HCT116 (cell line): ENCODE measurements around the gene FAM32A. TPM values are rescaled to one million over a fixed set of nuclear protein-coding genes. Genes with fewer than 3 reads are reported as not detected.

Experiments
- ATAC-seq: fragments of 200-7000 bp; cut with Tn5 transposase; 2 replicates; pipeline ENCODE4 v1.9.1; 2020; ENCODE audit warnings: mild to moderate bottlenecking, moderate library complexity
- BruUV-seq: library from RNA; stranded (reverse); fragments of 400-500 nt; replicated peaks from 2 replicates; lab custom pipeline; 2021; lab: Mats Ljungman, UMichigan
- CTCF ChIA-PET: fragments of 300-600 bp; sonication (Branson Sonifier 250); formaldehyde crosslinking; loops from one replicate; lab custom pipeline; 2021; ENCODE audit warnings: antibody characterized with exemption; lab: Charles Lee
- POLR2A ChIA-PET: fragments of 300-600, 350-600 bp; sonication (Branson Sonifier 250); formaldehyde crosslinking; loops from one replicate; lab custom pipeline; 2021; ENCODE audit warnings: antibody characterized with exemption; lab: Charles Lee
- RAD21 ChIA-PET, 2 experiments: fragments of 300-600 bp; sonication (Branson Sonifier 250); formaldehyde crosslinking; loops; one replicate each; lab custom pipeline; 2023; ENCODE audit warnings: low total read pairs in 2 of 2; ENCODE audit not compliant: uncharacterized antibody in 2 of 2, unreplicated experiment in 2 of 2, low non-redundant PET in 1 of 2; lab: Charles Lee
- DNase-seq: peaks from one replicate; pipeline ENCODE4 v3.0.0-alpha.2; 2010; ENCODE audit warnings: low read depth, low spot score
- H2AFZ ChIP-seq: fragments of 200-600 bp; shearing (Covaris generic), sonication (generic); 2 replicates; pipeline ENCODE4 v1.6.1; 2017; ENCODE audit warnings: low read depth, mixed run types, mixed read lengths, antibody characterized with exemption, low read length; ENCODE audit not compliant: poor library complexity, severe bottlenecking
- H3K27ac ChIP-seq: 2 replicates; pipeline ENCODE4 v1.5.1; 2012; ENCODE audit warnings: low read depth, low read length
- H3K27me3 ChIP-seq: fragments of 200-600 bp; sonication (generic); 2 replicates; pipeline ENCODE4 v1.6.1; 2016; ENCODE audit warnings: mixed run types, low read length, mixed read lengths; ENCODE audit not compliant: insufficient read depth
- H3K36me3 ChIP-seq, 2 experiments: fragments of 200-500 bp in 1 of 2; fragments of 200-600 bp in 1 of 2; sonication (Bioruptor generic) in 1 of 2; sonication (generic) in 1 of 2; 2 replicates each; pipeline versions ENCODE4 v1.5.1 to v1.6.1; 2014 to 2016; ENCODE audit warnings: low read length in 2 of 2, inconsistent platforms in 1 of 2, mixed read lengths in 1 of 2, mixed run types in 1 of 2; ENCODE audit not compliant: insufficient read depth in 2 of 2, control insufficient read depth in 1 of 2
- H3K4me1 ChIP-seq, 2 experiments: fragments of 200-600 bp in 1 of 2; sonication (generic) in 1 of 2; 2 replicates each; pipeline versions ENCODE4 v1.5.1 to v1.6.1; 2012 to 2017; ENCODE audit warnings: low read length in 2 of 2, inconsistent platforms in 1 of 2, mild to moderate bottlenecking in 1 of 2, mixed read lengths in 1 of 2, mixed run types in 1 of 2, moderate library complexity in 1 of 2; ENCODE audit not compliant: insufficient read depth in 2 of 2, control insufficient read depth in 1 of 2
- H3K4me2 ChIP-seq: fragments of 200-600 bp; sonication (generic); 2 replicates; pipeline ENCODE4 v1.6.1; 2017; ENCODE audit warnings: mixed run types, low read length, mixed read lengths
- H3K4me3 ChIP-seq, 2 experiments: fragments of 200-600 bp in 1 of 2; sonication (generic) in 1 of 2; replicated peaks in 1 of 2; 2 replicates each; pipeline ENCODE4 v1.5.1; 2011 to 2016; ENCODE audit warnings: low read length in 2 of 2, control low read depth in 1 of 2, low read depth in 1 of 2, mild to moderate bottlenecking in 1 of 2, mixed read lengths in 1 of 2, mixed run types in 1 of 2
- H3K79me2 ChIP-seq: fragments of 200-600 bp; sonication (generic); 2 replicates; pipeline ENCODE4 v1.6.1; 2017; ENCODE audit warnings: mild to moderate bottlenecking, mixed run types, low read length, moderate library complexity, mixed read lengths; ENCODE audit not compliant: insufficient read depth
- H3K9ac ChIP-seq: fragments of 200-600 bp; sonication (generic); 2 replicates; pipeline ENCODE4 v1.6.1; 2016; ENCODE audit warnings: low read length, mixed read lengths
- H3K9me2 ChIP-seq: fragments of 200-600 bp; sonication (generic), shearing (Covaris generic); 2 replicates; pipeline ENCODE4 v1.6.1; 2017; ENCODE audit warnings: mixed run types, mild to moderate bottlenecking, moderate library complexity; ENCODE audit not compliant: insufficient read depth
- H3K9me3 ChIP-seq, 2 experiments: fragments of 200-500 bp in 1 of 2; fragments of 200-600 bp in 1 of 2; sonication (Bioruptor generic) in 1 of 2; sonication (generic) in 1 of 2; 2 replicates each; pipeline ENCODE4 v1.6.1; 2014 to 2017; ENCODE audit warnings: low read length in 2 of 2, mixed read lengths in 2 of 2, inconsistent platforms in 1 of 2, low read depth in 1 of 2, mild to moderate bottlenecking in 1 of 2, mixed run types in 1 of 2, moderate library complexity in 1 of 2; ENCODE audit not compliant: control insufficient read depth in 1 of 2, insufficient read depth in 1 of 2
- H4K20me1 ChIP-seq: fragments of 200-600 bp; sonication (generic), shearing (Covaris generic); 2 replicates; pipeline ENCODE4 v1.6.1; 2017; ENCODE audit warnings: mixed run types, mild to moderate bottlenecking, moderate library complexity; ENCODE audit not compliant: insufficient read depth
- CBX3 ChIP-seq: IDR thresholded peaks from 2 replicates; pipeline ENCODE4 v1.6.1; 2012; ENCODE audit warnings: low read depth
- EGR1 ChIP-seq: IDR thresholded peaks from 2 replicates; pipeline ENCODE4 v1.6.1; 2012; ENCODE audit warnings: low read depth
- EZH2 ChIP-seq: fragments of 200-600 bp; sonication (generic); IDR thresholded peaks from 2 replicates; pipeline ENCODE4 v1.6.1; 2017; ENCODE audit warnings: antibody characterized with exemption, mixed run types
- EZH2phosphoT487 ChIP-seq: fragments of 200-600 bp; IDR thresholded peaks from 2 replicates; pipeline ENCODE4 v1.6.1; 2018; ENCODE audit warnings: antibody characterized with exemption, borderline replicate concordance
- POLR2AphosphoS5 ChIP-seq: IDR thresholded peaks from 2 replicates; pipeline ENCODE4 v1.6.1; 2011; ENCODE audit warnings: mild to moderate bottlenecking, low read depth, low read length, moderate library complexity
- TCF7L2 ChIP-seq: IDR thresholded peaks from 2 replicates; pipeline ENCODE4 v1.7.0; 2011; ENCODE audit warnings: borderline replicate concordance, inconsistent platforms; ENCODE audit not compliant: insufficient read depth, insufficient read length; ENCODE audit errors: extremely low read depth
- YY1 ChIP-seq: IDR thresholded peaks from 2 replicates; pipeline ENCODE4 v1.6.1; 2011; ENCODE audit warnings: low read length, low read depth, moderate library complexity, mild to moderate bottlenecking; ENCODE audit not compliant: insufficient replicate concordance; ENCODE audit errors: extremely low read depth
- ZFX ChIP-seq: fragments of 450-650 bp; IDR thresholded peaks from 2 replicates; pipeline ENCODE4 v1.6.1; 2017
- ZNF274 ChIP-seq: fragments of 200-500 bp; sonication (Bioruptor generic); IDR thresholded peaks from 2 replicates; pipeline ENCODE4 v1.6.1; 2014; ENCODE audit warnings: mild to moderate bottlenecking, low read depth, low read length, inconsistent platforms
- intact Hi-C: fragments of 100-400 bp; cut with micrococcal nuclease; formaldehyde crosslinking; loops from 2 replicates; pipeline ENCODE4 v1.10.0; 2022
- total RNA-seq: library from RNA; stranded (reverse); gene quantifications from one replicate; pipeline ENCODE4 v1.2.1, GENCODE V29; 2021; ENCODE audit not compliant: unreplicated experiment
- TF ChIP-seq, protein P1 (sequence below): IDR thresholded peaks from 2 replicates; pipeline ENCODE4 v1.6.1; 2011; ENCODE audit warnings: mild to moderate bottlenecking, low read length, moderate library complexity; ENCODE audit not compliant: insufficient replicate concordance; ENCODE audit errors: extremely low read depth
- TF ChIP-seq, protein P2 (sequence below): IDR thresholded peaks from 2 replicates; pipeline ENCODE4 v1.6.1; 2012; ENCODE audit warnings: low read depth

The FAM32A gene
- total RNA-seq, 1 experiment from 2014 or later, result 61.3 TPM

- Histone ChIP-seq H2AFZ (no peak overlapping the region), H3K4me1 (peaks cover 17 to 31% of the 10 kb centered on the region in 2 experiments), H3K27me3 (no peaks in the 10 kb centered on the region), H3K4me3 (peak overlapping the region; percentile 61 to 71), H3K4me2 (peak overlapping the region; percentile 86), H3K27ac (peak overlapping the region; percentile 69), H3K79me2 (peaks cover 9% of the 10 kb centered on the region; the same call in 1 of the 2 replicates), H3K9me2 (no peaks in the 10 kb centered on the region), H3K9ac (peak overlapping the region; percentile 73), H3K36me3 (no peaks in the 10 kb centered on the region), H3K9me3 (no peaks in the 10 kb centered on the region), H4K20me1 (no peaks in the 10 kb centered on the region)
- DNase-seq (no peak), ATAC-seq (peak; percentile 25)
- no TSS peak for BruUV-seq
- ChIA-PET CTCF (no interaction called here), RAD21 (interaction anchor here (0.5 to 1.3 kb wide), 3 partner anchors 8 to 78 kb away, joined by 4 to 7 read pairs (median 7); no protein-coding TSS in a partner anchor), POLR2A (interaction anchor here (0.7 to 1.2 kb wide), 3 partner anchors 12 to 22 kb away, joined by 3 to 6 read pairs (median 3); no protein-coding TSS in a partner anchor)
- intact Hi-C loops, result no loop called here
- TF ChIP-seq EGR1 (no peak), CBX3 (no peak), EZH2phosphoT487 (no peak), EZH2 (no peak), ZFX (no peak), YY1 (no peak)
- TF ChIP-seq, protein P1, sequence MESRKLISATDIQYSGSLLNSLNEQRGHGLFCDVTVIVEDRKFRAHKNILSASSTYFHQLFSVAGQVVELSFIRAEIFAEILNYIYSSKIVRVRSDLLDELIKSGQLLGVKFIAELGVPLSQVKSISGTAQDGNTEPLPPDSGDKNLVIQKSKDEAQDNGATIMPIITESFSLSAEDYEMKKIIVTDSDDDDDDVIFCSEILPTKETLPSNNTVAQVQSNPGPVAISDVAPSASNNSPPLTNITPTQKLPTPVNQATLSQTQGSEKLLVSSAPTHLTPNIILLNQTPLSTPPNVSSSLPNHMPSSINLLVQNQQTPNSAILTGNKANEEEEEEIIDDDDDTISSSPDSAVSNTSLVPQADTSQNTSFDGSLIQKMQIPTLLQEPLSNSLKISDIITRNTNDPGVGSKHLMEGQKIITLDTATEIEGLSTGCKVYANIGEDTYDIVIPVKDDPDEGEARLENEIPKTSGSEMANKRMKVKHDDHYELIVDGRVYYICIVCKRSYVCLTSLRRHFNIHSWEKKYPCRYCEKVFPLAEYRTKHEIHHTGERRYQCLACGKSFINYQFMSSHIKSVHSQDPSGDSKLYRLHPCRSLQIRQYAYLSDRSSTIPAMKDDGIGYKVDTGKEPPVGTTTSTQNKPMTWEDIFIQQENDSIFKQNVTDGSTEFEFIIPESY, result no peak
Observed at GRCh38 chr19:16144216-16144581, 41.0 kb upstream of the FAM32A start.

DNA sequence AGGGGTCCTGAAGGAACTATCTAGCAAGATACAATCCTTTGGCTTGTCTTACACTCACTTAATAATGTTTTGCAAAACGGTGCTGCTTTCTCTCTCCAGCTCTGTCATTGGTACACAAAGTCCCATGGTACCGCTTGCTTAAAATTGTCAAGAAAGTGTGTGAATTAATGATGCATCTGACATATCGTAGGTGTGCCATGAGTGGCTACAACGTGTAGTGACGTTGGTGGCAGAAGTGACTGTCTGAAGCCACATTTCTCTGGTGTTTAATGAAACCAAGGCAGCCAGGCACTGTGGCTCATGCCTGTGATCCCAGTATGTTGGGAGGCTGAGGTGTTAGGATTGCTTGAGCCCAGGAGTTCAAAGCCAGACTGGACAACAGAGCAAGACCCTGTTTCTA, 39.1 kb upstream of the FAM32A start:
- ChIA-PET POLR2A (interaction anchor here (1.5 kb wide), 1 partner anchor 16 kb away, joined by 4 read pairs; no protein-coding TSS in a partner anchor), CTCF (no interaction called here), RAD21 (no interaction called here)
- ATAC-seq (no peak), DNase-seq (no peak)
- no peaks in the 10 kb centered on the region for H3K9me2 ChIP-seq
- intact Hi-C loops, result no loop called here
- H2AFZ ChIP-seq, result no peak overlapping the region
- H3K9ac ChIP-seq, result no peak overlapping the region
- no TSS peak for BruUV-seq
- no peak overlapping the region for H3K27ac ChIP-seq
- H4K20me1 ChIP-seq, result no peaks in the 10 kb centered on the region
- H3K4me2 ChIP-seq, result no peak overlapping the region
- H3K27me3 ChIP-seq, result no peaks in the 10 kb centered on the region
- no peaks in the 10 kb centered on the region for H3K36me3 ChIP-seq
- no peaks in the 10 kb centered on the region for H3K9me3 ChIP-seq
- H3K4me1 ChIP-seq, result peaks cover 17 to 28% of the 10 kb centered on the region in 2 experiments
- H3K79me2 ChIP-seq, result peaks cover 9% of the 10 kb centered on the region; the same call in 1 of the 2 replicates
- H3K4me3 ChIP-seq, result no peak overlapping the region
- TF ChIP-seq POLR2AphosphoS5 (no peak), ZNF274 (no peak), TCF7L2 (no peak), YY1 (no peak), ZFX (no peak)
- TF ChIP-seq, protein P2, sequence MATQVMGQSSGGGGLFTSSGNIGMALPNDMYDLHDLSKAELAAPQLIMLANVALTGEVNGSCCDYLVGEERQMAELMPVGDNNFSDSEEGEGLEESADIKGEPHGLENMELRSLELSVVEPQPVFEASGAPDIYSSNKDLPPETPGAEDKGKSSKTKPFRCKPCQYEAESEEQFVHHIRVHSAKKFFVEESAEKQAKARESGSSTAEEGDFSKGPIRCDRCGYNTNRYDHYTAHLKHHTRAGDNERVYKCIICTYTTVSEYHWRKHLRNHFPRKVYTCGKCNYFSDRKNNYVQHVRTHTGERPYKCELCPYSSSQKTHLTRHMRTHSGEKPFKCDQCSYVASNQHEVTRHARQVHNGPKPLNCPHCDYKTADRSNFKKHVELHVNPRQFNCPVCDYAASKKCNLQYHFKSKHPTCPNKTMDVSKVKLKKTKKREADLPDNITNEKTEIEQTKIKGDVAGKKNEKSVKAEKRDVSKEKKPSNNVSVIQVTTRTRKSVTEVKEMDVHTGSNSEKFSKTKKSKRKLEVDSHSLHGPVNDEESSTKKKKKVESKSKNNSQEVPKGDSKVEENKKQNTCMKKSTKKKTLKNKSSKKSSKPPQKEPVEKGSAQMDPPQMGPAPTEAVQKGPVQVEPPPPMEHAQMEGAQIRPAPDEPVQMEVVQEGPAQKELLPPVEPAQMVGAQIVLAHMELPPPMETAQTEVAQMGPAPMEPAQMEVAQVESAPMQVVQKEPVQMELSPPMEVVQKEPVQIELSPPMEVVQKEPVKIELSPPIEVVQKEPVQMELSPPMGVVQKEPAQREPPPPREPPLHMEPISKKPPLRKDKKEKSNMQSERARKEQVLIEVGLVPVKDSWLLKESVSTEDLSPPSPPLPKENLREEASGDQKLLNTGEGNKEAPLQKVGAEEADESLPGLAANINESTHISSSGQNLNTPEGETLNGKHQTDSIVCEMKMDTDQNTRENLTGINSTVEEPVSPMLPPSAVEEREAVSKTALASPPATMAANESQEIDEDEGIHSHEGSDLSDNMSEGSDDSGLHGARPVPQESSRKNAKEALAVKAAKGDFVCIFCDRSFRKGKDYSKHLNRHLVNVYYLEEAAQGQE, result no peak
- TF ChIP-seq, protein P1, result no peak
